NCI-H1105 treated with DMSO at 0.1 percent for 48 hours (cell line): ENCODE data around the gene TBC1D22A.

Source experiments
- DNase-seq: peaks from one replicate; lab custom pipeline; 2025; lab: John Stamatoyannopoulos, UW

TBC1D22A gene

GRCh38 chr22:47202819-47203553 lies 440.5 kb downstream of the TBC1D22A start:
- DNase-seq: no peak

GRCh38 chr22:47203554-47203991 lies 441.1 kb downstream of the TBC1D22A start:
- DNase-seq: no peak

GRCh38 chr22:47204002-47204979 lies 441.8 kb downstream of the TBC1D22A start:
- no peak for DNase-seq

DNA sequence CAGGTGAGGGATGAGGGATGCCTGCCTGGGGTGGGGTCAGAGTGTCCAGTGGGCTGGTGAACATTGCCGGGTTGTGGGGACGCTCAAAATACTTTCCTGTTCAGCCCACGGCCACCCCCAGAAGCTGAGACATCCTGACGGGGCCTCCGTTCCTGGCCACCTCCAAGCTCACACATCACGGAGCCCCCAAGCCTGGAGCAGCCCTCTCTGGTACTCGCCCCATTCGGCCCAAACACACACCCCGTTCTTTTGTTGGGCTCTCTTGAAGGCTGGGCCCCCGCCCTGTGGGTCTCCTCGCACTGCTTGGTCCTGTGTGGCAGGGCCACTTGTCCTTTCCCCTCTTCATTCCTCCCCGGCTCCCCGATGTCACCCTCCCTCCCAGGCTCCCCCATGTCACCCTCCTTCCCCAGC lies 442.6 kb downstream of the TBC1D22A start:
- DNase-seq: no peak

DNA sequence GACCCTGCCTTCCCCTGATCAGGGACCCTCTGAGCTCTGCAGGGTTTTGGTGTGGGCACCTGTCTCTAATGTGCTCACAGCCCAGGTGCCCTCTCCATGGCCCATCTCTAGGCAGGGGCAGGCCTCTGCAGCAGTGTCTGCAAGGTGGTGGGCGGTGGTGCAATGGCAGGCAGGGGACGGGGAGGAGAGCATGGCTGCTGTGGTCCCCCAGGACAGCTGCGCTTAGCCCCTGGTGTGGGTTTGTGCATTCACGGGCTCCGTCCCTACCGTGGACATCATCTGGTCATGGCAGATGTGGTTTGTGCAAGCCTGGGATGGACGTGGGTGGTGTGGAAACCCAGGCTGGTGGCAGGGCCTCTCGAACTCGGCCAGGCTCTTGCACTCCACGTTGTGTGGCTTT lies 443.1 kb downstream of the TBC1D22A start:
- no peak for DNase-seq

DNA sequence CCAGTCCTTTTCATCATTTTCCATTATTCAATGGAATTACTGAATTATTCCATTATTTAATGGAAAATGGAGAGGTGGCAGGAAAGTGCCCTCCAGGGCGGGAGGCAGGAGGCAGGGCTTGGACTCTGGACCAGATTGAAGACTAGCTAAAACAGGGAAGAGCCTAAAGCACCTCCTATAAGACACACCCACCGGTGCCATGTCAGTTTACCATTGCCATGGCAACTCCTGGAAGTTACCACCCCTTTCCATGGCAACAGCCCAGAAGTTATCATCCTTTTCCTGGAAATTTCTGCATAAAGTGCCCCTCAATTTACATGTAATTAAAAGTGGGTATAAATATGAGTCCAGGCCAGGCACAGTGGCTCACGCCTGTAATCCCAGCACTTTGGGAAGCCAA lies 443.7 kb downstream of the TBC1D22A start:
- DNase-seq: no peak

GRCh38 chr22:47206666-47207218 lies 444.3 kb downstream of the TBC1D22A start:
- DNase-seq: no peak

GRCh38 chr22:47207387-47207786 lies 444.9 kb downstream of the TBC1D22A start:
- no peak for DNase-seq

GRCh38 chr22:47207846-47208554 lies 445.6 kb downstream of the TBC1D22A start:
- DNase-seq: no peak

DNA sequence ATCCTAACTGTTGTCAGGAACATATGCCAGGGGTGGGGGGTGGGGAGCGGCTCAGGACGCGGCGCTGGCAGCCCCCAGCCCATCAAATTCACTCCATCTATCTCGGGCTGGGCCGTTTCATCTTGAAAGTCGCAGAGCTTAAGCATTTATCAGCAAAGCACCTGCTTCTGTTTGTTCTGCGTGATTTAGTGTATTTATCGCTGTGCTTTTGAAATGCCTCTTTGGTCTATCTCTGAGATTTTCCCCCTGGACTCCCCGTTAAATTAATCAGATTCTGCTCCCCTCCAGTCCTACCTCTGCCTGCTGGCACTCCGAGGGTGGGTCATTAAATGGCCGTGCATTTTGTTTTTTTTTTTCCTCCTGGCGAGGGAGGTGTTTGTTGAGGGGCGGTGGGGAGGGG lies 446.2 kb downstream of the TBC1D22A start:
- DNase-seq: no peak

- no peak for DNase-seq
These were observed 446.6 kb downstream of the TBC1D22A start for GRCh38 chr22:47209040-47209514.

- DNase-seq: no peak
These were observed 447.1 kb downstream of the TBC1D22A start for GRCh38 chr22:47209547-47210023.

DNA sequence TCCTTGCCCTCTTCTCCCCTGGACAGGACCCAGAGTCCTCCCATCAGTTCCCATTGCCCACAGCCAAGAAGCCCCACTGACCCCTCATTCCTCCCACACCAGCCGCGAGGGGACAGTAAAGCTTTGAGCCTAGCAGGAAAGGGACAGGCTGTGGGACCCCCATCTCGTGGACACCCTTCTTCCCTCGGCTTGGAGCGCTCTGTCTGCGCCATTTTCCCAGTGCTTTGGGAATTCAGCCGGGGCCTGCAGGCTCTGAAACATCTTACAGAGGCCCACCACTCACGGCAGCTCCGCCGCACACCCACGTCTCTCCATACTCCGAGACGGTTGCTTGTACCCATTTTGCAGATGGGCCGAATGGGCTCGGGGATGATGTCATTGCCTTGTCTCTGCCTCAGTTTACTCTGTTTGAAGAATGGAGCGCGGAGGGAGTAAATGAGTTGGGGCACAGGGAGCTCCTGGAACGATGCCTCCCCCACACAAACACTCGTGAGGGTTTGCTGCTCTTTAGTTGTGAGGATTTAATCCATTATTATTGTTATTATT lies 447.7 kb downstream of the TBC1D22A start:
- no peak for DNase-seq

- DNase-seq: no peak
These were observed 448.2 kb downstream of the TBC1D22A start for GRCh38 chr22:47210686-47211085.

DNA sequence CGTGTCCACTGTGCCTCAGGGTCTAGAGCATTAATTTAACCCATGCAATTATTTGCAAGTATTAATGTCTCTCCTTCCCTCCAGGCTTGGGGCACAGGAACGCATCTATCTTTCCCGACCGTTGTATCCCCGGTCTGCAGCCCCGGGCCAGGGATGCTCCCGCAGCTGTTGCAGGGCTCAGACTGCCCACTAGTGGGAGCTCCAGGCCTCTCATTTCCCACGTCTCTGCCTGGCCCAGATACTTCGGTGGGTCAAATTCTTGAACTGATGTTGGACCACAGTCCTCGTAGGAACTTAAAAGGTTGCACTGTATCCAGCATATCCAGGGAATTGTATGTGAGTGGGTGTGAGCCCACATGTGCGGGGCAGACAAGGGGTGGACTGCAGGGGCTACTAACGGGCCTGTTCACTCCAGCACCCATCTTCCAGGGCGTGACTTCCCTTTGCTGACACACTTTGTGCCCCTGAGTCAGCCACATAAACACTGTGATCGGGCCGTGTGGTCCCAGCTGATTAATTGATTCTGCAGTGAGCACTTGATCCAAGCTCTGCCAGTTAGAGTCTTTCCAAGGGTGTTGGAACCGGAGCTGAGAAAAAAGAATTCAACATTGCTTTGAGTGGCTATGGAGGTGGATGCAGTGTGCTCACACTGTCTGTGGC lies 451.3 kb downstream of the TBC1D22A start:
- DNase-seq: no peak

DNA sequence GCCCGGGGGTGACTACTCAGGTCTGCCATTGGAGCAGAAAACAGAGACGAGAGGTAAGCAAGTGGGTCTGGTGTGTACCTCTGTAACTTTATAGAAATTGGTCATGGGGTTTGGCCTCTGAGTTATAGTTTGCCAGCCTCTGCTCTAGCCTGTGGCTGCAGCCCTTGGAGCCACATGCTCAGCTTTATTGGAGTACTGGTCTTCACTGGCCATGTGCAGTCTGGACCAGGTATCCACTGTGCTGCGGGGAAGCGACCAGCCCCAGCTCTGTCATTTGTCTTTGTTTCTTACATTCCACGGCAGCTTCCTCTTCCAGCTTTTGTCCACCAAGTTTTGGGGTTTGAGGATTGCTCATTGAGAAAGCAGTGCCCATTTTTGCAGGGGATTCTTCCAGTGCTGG lies 453.4 kb downstream of the TBC1D22A start:
- no peak for DNase-seq

DNA sequence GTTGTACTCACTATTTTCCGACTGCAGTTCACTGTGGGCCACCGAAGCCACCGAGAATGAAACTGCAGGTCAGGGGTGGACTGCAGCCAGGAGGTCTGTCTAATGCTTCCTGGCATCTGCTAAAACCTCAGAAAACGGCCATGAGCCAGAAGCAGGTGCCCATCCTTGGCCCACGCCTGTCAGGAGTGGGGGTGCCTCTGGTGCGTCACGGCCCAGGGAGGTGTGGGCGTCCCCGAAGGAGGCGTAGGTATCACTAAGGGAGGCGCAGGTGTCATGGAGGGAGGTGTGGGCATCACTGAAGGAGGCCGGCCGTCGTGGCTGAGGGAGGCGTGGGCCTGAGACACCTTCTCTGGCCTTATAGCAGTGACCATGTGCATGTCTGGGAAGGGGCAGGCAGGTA lies 456.2 kb downstream of the TBC1D22A start:
- DNase-seq: no peak

DNA sequence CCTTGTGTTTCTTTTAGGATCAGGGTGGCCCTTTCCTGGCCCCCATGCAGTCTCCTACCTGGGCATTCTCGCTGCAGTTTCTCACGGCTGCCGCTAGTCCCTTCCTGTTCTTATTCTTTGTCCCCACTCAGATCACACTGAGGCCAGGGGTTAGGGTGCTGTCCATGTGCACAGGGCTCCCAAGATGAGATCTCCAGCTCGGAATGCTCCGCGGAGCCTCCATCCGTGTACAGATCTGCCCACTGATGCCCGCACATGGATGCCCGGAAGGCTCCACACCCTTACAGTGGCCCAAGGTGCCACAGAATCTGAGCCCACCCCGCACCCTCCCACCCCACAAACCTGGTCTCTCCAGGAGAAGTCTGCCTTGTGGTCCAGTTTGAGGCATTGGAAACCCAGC lies 457.3 kb downstream of the TBC1D22A start:
- DNase-seq: no peak

DNA sequence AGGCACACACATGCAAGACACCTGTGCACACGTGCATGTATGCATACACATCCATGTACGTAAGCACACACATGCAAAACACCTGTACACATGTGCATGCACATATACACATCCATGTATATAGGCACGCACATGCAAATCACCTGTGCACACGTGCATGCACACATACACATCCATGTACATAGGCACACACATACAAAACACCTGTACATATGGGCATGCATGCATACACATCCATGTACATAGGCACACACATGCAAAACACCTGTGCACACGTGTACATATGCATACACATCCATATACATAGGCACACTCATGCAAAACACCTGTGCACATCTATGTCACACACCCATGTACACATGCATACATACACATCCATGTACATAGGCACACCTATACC lies 458.3 kb downstream of the TBC1D22A start:
- DNase-seq: no peak

DNA sequence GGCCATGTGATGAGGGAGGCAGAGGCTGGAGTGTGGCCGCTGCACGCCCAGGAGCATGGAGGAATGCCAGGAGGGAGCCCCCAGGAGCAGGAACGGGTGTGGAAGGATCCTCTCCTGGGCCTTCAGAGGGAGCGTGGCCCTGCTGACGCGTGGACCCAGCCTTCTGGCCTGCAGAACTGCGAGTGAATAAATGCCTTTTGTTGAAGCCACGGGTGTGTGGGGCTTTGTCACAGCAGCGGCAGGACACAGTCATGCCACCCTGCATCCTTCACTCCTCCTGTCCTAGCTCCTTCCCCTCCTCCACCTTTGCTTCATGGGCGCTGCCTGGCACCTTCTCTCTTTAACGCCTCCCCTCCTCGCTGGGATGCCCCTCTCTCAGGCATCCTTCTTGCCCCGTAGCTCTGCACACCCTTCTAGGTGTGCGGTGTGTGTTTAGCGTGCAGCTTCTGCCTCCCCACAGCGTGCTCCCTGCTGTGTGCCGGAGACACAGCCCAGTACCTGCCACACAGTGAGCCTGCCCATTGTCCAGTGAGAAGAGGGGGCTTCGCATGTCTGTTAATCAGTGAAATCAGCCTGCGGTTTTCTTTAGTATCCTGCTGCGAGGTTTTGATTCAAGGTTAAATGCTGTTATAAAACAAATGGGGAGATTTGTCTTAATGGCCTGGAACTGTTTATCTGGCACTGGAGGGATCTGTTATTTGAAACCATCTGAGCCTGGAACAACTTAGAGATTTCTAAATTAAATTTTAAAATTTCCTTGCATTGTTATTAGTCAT lies 459.6 kb downstream of the TBC1D22A start:
- no peak for DNase-seq
